DOHH2 (cell line): ENCODE measurements around the gene EDARADD.

Experiments used
- H3F3A ChIP-seq: fragments of 200-600 bp; sonication (generic), shearing (Covaris generic); 2 replicates; pipeline ENCODE4 v1.6.0; 2016; ENCODE audit warnings: antibody characterized with exemption, mild to moderate bottlenecking; ENCODE audit not compliant: control insufficient read depth, insufficient read depth
- H3K27ac ChIP-seq: fragments of 200-600 bp; sonication (generic); 2 replicates; pipeline ENCODE4 v1.5.1; 2014; ENCODE audit warnings: low read depth, mild to moderate bottlenecking, low read length, moderate library complexity
- H3K27me3 ChIP-seq: fragments of 200-600 bp; sonication (generic); 2 replicates; pipeline ENCODE4 v1.6.1; 2014; ENCODE audit warnings: mild to moderate bottlenecking, low read length, mixed read lengths; ENCODE audit not compliant: control insufficient read depth
- H3K36me3 ChIP-seq: fragments of 200-600 bp; sonication (generic); 2 replicates; pipeline ENCODE4 v1.6.1; 2014; ENCODE audit warnings: mild to moderate bottlenecking, low read length, moderate library complexity, mixed read lengths; ENCODE audit not compliant: control insufficient read depth
- H3K4me1 ChIP-seq: fragments of 200-600 bp; sonication (generic); 2 replicates; pipeline ENCODE4 v1.6.1; 2014; ENCODE audit warnings: mild to moderate bottlenecking, low read length, mixed read lengths; ENCODE audit not compliant: control insufficient read depth
- H3K4me2 ChIP-seq: fragments of 200-600 bp; sonication (generic); 2 replicates; pipeline ENCODE4 v1.6.0; 2014; ENCODE audit warnings: mild to moderate bottlenecking, low read length, moderate library complexity
- H3K4me3 ChIP-seq: fragments of 200-600 bp; sonication (generic); 2 replicates; pipeline ENCODE4 v1.5.1; 2014; ENCODE audit warnings: mild to moderate bottlenecking, low read length, mixed read lengths
- H3K79me2 ChIP-seq: fragments of 200-600 bp; sonication (generic); 2 replicates; pipeline ENCODE4 v1.6.1; 2014; ENCODE audit warnings: mild to moderate bottlenecking, low read length, mixed read lengths; ENCODE audit not compliant: control insufficient read depth
- H3K9me2 ChIP-seq: fragments of 200-600 bp; sonication (generic); replicated peaks from 2 replicates; pipeline ENCODE4 v1.6.1; 2014; ENCODE audit warnings: mild to moderate bottlenecking, low read length, mixed read lengths; ENCODE audit not compliant: control insufficient read depth
- H3K9me3 ChIP-seq: fragments of 200-600 bp; sonication (generic); 2 replicates; pipeline ENCODE4 v1.6.1; 2014; ENCODE audit warnings: antibody characterized with exemption, low read length, mixed read lengths; ENCODE audit not compliant: control insufficient read depth, insufficient read depth
- H4K20me1 ChIP-seq: fragments of 200-600 bp; sonication (generic); 2 replicates; pipeline ENCODE4 v1.6.0; 2014; ENCODE audit warnings: low read depth, mild to moderate bottlenecking, antibody characterized with exemption, low read length, moderate library complexity; ENCODE audit not compliant: control insufficient read depth, insufficient read depth
- EZH2phosphoT487 ChIP-seq: fragments of 200-600 bp; sonication (generic); IDR thresholded peaks from 2 replicates; pipeline ENCODE4 v1.6.1; 2017; ENCODE audit warnings: borderline replicate concordance, mild to moderate bottlenecking, antibody characterized with exemption, low read length, moderate library complexity, mixed read lengths
- TF ChIP-seq, protein P1 (sequence below): fragments of 200-600 bp; sonication (generic); IDR thresholded peaks from one replicate; pipeline ENCODE4 v1.5.1; 2014; ENCODE audit warnings: antibody characterized with exemption, mild to moderate bottlenecking, low read depth, low read length; ENCODE audit not compliant: poor library complexity, severe bottlenecking

The EDARADD gene

GRCh38 chr1:236465959-236466303 lies 71.8 kb downstream of the EDARADD start:
- no peaks in the 10 kb centered on the region for H3K4me1 ChIP-seq
- H4K20me1 ChIP-seq: no peaks in the 10 kb centered on the region
- H3K4me2 ChIP-seq: no peak overlapping the region
- H3K9me2 ChIP-seq: no peaks in the 10 kb centered on the region
- no peaks in the 10 kb centered on the region for H3K79me2 ChIP-seq
- no peak overlapping the region for H3K27ac ChIP-seq
- no peaks in the 10 kb centered on the region for H3K36me3 ChIP-seq
- H3K27me3 ChIP-seq: peaks cover 24% of the 10 kb centered on the region
- TF ChIP-seq, protein P1, sequence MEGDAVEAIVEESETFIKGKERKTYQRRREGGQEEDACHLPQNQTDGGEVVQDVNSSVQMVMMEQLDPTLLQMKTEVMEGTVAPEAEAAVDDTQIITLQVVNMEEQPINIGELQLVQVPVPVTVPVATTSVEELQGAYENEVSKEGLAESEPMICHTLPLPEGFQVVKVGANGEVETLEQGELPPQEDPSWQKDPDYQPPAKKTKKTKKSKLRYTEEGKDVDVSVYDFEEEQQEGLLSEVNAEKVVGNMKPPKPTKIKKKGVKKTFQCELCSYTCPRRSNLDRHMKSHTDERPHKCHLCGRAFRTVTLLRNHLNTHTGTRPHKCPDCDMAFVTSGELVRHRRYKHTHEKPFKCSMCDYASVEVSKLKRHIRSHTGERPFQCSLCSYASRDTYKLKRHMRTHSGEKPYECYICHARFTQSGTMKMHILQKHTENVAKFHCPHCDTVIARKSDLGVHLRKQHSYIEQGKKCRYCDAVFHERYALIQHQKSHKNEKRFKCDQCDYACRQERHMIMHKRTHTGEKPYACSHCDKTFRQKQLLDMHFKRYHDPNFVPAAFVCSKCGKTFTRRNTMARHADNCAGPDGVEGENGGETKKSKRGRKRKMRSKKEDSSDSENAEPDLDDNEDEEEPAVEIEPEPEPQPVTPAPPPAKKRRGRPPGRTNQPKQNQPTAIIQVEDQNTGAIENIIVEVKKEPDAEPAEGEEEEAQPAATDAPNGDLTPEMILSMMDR: no peak
- H3K4me3 ChIP-seq: no peak overlapping the region
- no peaks in the 10 kb centered on the region for H3K9me3 ChIP-seq
- no peaks in the 10 kb centered on the region for H3F3A ChIP-seq

- no peak overlapping the region for H3K27ac ChIP-seq
- no peaks in the 10 kb centered on the region for H3K4me1 ChIP-seq
- no peaks in the 10 kb centered on the region for H4K20me1 ChIP-seq
- H3K4me3 ChIP-seq: no peak overlapping the region
- no peaks in the 10 kb centered on the region for H3K9me2 ChIP-seq
- no peak overlapping the region for H3K4me2 ChIP-seq
- no peak for TF ChIP-seq EZH2phosphoT487
- TF ChIP-seq, protein P1: no peak
- H3F3A ChIP-seq: no peaks in the 10 kb centered on the region
- H3K79me2 ChIP-seq: no peaks in the 10 kb centered on the region
- H3K36me3 ChIP-seq: no peaks in the 10 kb centered on the region
- H3K9me3 ChIP-seq: no peaks in the 10 kb centered on the region
- H3K27me3 ChIP-seq: peaks cover 18% of the 10 kb centered on the region
These were observed 73.2 kb downstream of the EDARADD start for GRCh38 chr1:236467327-236467641.

DNA sequence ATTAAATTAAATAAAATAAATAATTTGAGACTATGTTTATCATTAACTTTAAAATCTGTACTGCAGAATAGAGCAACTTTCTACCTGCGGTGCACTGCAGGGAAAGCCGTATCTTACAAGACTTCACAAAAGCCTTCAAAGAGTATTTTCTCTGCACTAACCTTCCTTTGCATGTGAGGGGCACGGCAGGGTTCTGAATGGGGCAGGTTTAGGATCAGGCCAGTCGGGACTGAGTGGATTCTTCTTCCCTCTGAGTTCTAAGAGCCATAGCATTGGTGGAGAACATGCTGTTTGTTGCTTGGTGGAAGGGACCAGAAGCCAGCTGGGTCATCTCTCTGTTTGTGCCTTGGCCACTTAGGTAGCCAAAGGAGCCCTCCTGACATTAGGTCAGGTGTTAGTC lies 74.5 kb downstream of the EDARADD start:
- no peaks in the 10 kb centered on the region for H3K79me2 ChIP-seq
- no peak for TF ChIP-seq EZH2phosphoT487
- TF ChIP-seq, protein P1: no peak
- H3K27me3 ChIP-seq: peaks cover 15% of the 10 kb centered on the region
- H3K9me3 ChIP-seq: no peaks in the 10 kb centered on the region
- H4K20me1 ChIP-seq: no peaks in the 10 kb centered on the region
- H3K9me2 ChIP-seq: no peaks in the 10 kb centered on the region
- no peak overlapping the region for H3K4me2 ChIP-seq
- H3K36me3 ChIP-seq: no peaks in the 10 kb centered on the region
- no peaks in the 10 kb centered on the region for H3F3A ChIP-seq
- no peak overlapping the region for H3K4me3 ChIP-seq
- H3K27ac ChIP-seq: no peak overlapping the region
- H3K4me1 ChIP-seq: no peaks in the 10 kb centered on the region

DNA sequence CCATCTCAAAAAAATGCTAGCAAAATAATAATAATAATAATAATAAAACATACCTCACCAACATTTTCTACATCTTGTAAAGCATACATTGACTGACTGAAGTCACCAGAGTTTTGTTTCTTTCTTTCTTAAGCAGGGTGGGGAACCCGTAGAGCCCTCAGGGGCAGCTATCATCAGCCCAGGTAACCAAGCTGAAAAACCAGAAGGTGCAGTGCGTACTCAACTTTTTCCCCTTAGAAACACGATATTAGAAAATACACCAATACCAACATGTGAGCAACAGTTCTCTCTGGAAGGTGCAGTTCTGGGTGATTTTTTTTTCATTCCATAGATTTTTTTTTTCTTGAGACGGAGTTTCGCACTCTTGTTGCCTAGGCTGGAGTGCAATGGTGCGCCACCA lies 75.4 kb downstream of the EDARADD start:
- H4K20me1 ChIP-seq: no peaks in the 10 kb centered on the region
- H3K9me2 ChIP-seq: no peaks in the 10 kb centered on the region
- no peak overlapping the region for H3K4me3 ChIP-seq
- TF ChIP-seq EZH2phosphoT487: no peak
- TF ChIP-seq, protein P1: no peak
- H3F3A ChIP-seq: no peaks in the 10 kb centered on the region
- H3K27ac ChIP-seq: no peak overlapping the region
- peaks cover 15% of the 10 kb centered on the region for H3K27me3 ChIP-seq
- H3K4me2 ChIP-seq: no peak overlapping the region
- H3K79me2 ChIP-seq: no peaks in the 10 kb centered on the region
- no peaks in the 10 kb centered on the region for H3K4me1 ChIP-seq
- H3K9me3 ChIP-seq: no peaks in the 10 kb centered on the region
- no peaks in the 10 kb centered on the region for H3K36me3 ChIP-seq
